ENCODE data around the gene NUDT4B. TPM values are rescaled to one million over a fixed set of nuclear protein-coding genes. Genes with fewer than 3 reads are reported as not detected.
"Not testable (repeated sequence)": the region's sequence is repeated elsewhere in the genome, so short reads cannot be mapped to it uniquely, and the experiment has no call there.

The NUDT4B gene
- 1 to 10 TPM in 1 of 5 donors, under 1 TPM in 3, not detected in 1; 0.27 to 1.7 (median 0.53) TPM for polyA plus RNA-seq (ENCODE audit: insufficient read depth in 1 of 5, insufficient read length in 5 of 5, low replicate concordance in 1 of 5)
- long read RNA-seq, donor 1, partial matches to known transcripts, result 0 of 3 reads
- long read RNA-seq, donor 1, other reads (novel, unspliced or antisense), result 0 of 3 reads
- long read RNA-seq, donor 2, partial matches to known transcripts, result 0 of 4 reads
- long read RNA-seq, donor 2, other reads (novel, unspliced or antisense), result 0 of 4 reads
- long read RNA-seq, donor 3, partial matches to known transcripts, result 0 of 3 reads
- long read RNA-seq, donor 3, other reads (novel, unspliced or antisense), result 0 of 3 reads
- long read RNA-seq, donor 4, partial matches to known transcripts, result 0 of 1 reads
- long read RNA-seq, donor 4, other reads (novel, unspliced or antisense), result 0 of 1 reads
- long read RNA-seq, donor 5, transcript NUDT4B-201 (1 exons, 1,206 nt), result major isoform, 5 of 5 reads
- long read RNA-seq, donor 5, partial matches to known transcripts, result 0 of 5 reads
- long read RNA-seq, donor 5, other reads (novel, unspliced or antisense), result 0 of 5 reads
- long read RNA-seq, donor 6, result 0 reads
- long read RNA-seq, donor 7, partial matches to known transcripts, result 0 of 1 reads
- long read RNA-seq, donor 7, other reads (novel, unspliced or antisense), result 0 of 1 reads
- long read RNA-seq, donor 8, partial matches to known transcripts, result 0 of 1 reads
- long read RNA-seq, donor 8, other reads (novel, unspliced or antisense), result 0 of 1 reads

- not testable (repeated sequence) for DNase-seq
Observed at GRCh38 chr1:148748563-148749334, at the start of gene NUDT4B. Gene NUDT4B, plus strand, starts transcription at chr1:148748774. Its CDS starts 179 bp downstream, at chr1:148748953.

- not testable (repeated sequence) for DNase-seq
Observed at GRCh38 chr1:148699357-148699756, 49.2 kb upstream of the NUDT4B start.

GRCh38 chr1:148702242-148702641, 46.3 kb upstream of the NUDT4B start:
- DNase-seq, result not testable (repeated sequence)

- not testable (repeated sequence) for DNase-seq
Observed at GRCh38 chr1:148703973-148704591, 44.5 kb upstream of the NUDT4B start.

- DNase-seq, result not testable (repeated sequence)
Observed at GRCh38 chr1:148705316-148705948, 43.1 kb upstream of the NUDT4B start.

GRCh38 chr1:148708779-148709333, 39.7 kb upstream of the NUDT4B start:
- DNase-seq, result not testable (repeated sequence)

- DNase-seq, result not testable (repeated sequence)
Observed at GRCh38 chr1:148710772-148711523, 37.6 kb upstream of the NUDT4B start.

- not testable (repeated sequence) for DNase-seq
Observed at GRCh38 chr1:148712353-148712752, 36.2 kb upstream of the NUDT4B start.

GRCh38 chr1:148715518-148715917, 33.1 kb upstream of the NUDT4B start:
- not testable (repeated sequence) for DNase-seq

- DNase-seq, result not testable (repeated sequence)
Observed at GRCh38 chr1:148716966-148717520, 31.5 kb upstream of the NUDT4B start.

GRCh38 chr1:148720918-148721317, 27.7 kb upstream of the NUDT4B start:
- not testable (repeated sequence) for DNase-seq

GRCh38 chr1:148722758-148723157, 25.8 kb upstream of the NUDT4B start:
- not testable (repeated sequence) for DNase-seq

GRCh38 chr1:148723515-148723914, 25.1 kb upstream of the NUDT4B start:
- not testable (repeated sequence) for DNase-seq

GRCh38 chr1:148724872-148725271, 23.7 kb upstream of the NUDT4B start:
- DNase-seq, result not testable (repeated sequence)

GRCh38 chr1:148727862-148728261, 20.7 kb upstream of the NUDT4B start:
- DNase-seq, result not testable (repeated sequence)

- not testable (repeated sequence) for DNase-seq
Observed at GRCh38 chr1:148729128-148729527, 19.4 kb upstream of the NUDT4B start.

GRCh38 chr1:148729541-148729940, 19.0 kb upstream of the NUDT4B start:
- DNase-seq, result not testable (repeated sequence)

- not testable (repeated sequence) for DNase-seq
Observed at GRCh38 chr1:148732277-148732676, 16.3 kb upstream of the NUDT4B start.

- DNase-seq, result not testable (repeated sequence)
Observed at GRCh38 chr1:148733585-148734310, 14.8 kb upstream of the NUDT4B start.

Measured in right lung (tissue), 10 donors.